HEK293T (cell line): ENCODE measurements around the gene PRKCE.

Experiments used
- BHLHE40 ChIP-seq: fragments of 450-650 bp; IDR thresholded peaks from 2 replicates; pipeline ENCODE4 v1.6.1; 2016; ENCODE audit warnings: mild to moderate bottlenecking, moderate library complexity, borderline replicate concordance
- FOXM1 ChIP-seq: fragments of 450-650 bp; IDR thresholded peaks from 2 replicates; pipeline ENCODE4 v1.6.1; 2017; ENCODE audit warnings: mild to moderate bottlenecking, borderline replicate concordance
- HDGF ChIP-seq: fragments of 450-650 bp; IDR thresholded peaks from 2 replicates; pipeline ENCODE4 v1.6.1; 2017; ENCODE audit warnings: antibody characterized with exemption, borderline replicate concordance
- LEF1 ChIP-seq: fragments of 450-650 bp; IDR thresholded peaks from 2 replicates; pipeline ENCODE4 v1.6.1; 2017; ENCODE audit warnings: mild to moderate bottlenecking, borderline replicate concordance
- SUZ12 ChIP-seq: fragments of 450-650 bp; IDR thresholded peaks from 2 replicates; pipeline ENCODE4 v1.6.1; 2016; ENCODE audit warnings: mild to moderate bottlenecking
- TARDBP ChIP-seq: fragments of 450-650 bp; IDR thresholded peaks from 2 replicates; pipeline ENCODE4 v1.6.1; 2016
- TF ChIP-seq, protein P1 (sequence below): fragments of 450-650 bp; IDR thresholded peaks from 2 replicates; pipeline ENCODE4 v1.6.1; 2016

DNA sequence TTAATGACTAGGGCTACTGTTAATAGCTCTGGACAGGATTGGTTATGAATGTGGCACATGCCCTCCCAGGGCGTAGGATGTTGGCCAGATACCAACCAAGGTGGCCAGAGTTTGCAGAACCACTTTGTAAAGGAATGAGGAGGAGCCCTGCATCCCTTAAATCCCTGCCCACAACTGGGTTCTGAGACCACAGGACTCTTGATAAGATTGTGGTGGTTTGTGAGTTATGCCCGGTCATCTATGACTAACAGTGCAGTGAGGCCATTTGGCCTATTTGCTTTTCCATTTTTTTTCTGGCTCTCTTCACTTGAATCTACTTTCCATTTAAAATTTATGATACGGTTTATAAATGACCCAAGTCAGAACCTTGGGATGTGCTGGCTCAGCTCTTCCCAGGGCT lies 294.5 kb downstream of the PRKCE start:
- TF ChIP-seq SUZ12 (no peak), LEF1 (no peak), FOXM1 (no peak), TARDBP (no peak), HDGF (no peak), BHLHE40 (no peak)
- TF ChIP-seq, protein P1, sequence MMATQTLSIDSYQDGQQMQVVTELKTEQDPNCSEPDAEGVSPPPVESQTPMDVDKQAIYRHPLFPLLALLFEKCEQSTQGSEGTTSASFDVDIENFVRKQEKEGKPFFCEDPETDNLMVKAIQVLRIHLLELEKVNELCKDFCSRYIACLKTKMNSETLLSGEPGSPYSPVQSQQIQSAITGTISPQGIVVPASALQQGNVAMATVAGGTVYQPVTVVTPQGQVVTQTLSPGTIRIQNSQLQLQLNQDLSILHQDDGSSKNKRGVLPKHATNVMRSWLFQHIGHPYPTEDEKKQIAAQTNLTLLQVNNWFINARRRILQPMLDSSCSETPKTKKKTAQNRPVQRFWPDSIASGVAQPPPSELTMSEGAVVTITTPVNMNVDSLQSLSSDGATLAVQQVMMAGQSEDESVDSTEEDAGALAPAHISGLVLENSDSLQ, result no peak
